ENCODE data around the gene SCN4B.
A peak's percentile ranks its signal among the peaks of the same experiment; 100 is the strongest.

Gene SCN4B

DNA sequence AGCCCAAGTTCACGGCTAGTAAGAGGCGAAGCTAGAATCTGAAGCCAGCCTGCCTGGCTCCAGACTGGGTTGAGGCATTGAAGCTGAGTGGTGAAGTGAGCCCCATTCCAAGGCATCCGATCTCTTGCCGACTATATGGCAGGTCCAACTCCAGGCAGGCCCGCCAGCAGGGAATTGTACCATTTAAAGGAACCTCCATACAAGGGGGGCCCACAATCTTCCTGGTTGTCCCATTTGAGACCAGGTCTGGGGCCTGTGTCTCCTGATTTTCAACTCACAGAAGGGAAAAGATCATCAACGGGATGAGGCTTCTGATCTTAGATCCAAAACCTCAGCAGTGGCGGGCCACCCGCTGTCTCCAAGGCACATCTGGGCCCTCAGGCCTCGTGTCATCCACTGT, 19.7 kb upstream of the SCN4B start:
- Histone ChIP-seq H2AFZ (ENCODE audit: low read length) (no peak overlapping the region), H2BK12ac (ENCODE audit: low read length) (no peak overlapping the region), H3K4me1 (ENCODE audit: control insufficient read depth in 2 of 2, insufficient read depth in 1 of 2, low read depth in 1 of 2, low read length in 2 of 2) (peaks cover 0 to 15% of the 10 kb centered on the region in 2 donors), H3K36me3 (replicated peaks in 1 of 2; ENCODE audit: control insufficient read depth in 2 of 2, insufficient read depth in 2 of 2, low read length in 2 of 2) (no peaks in the 10 kb centered on the region), H3K4me3 (ENCODE audit: low read length in 2 of 2) (no peak overlapping the region), H3K4me2 (ENCODE audit: insufficient read depth, low read length, poor library complexity, severe bottlenecking) (no peak overlapping the region), H3K27me3 (ENCODE audit: control insufficient read depth in 3 of 3, insufficient read depth in 3 of 3, low read depth in 1 of 3, low read length in 3 of 3) (peaks cover 0 to 87% (median 46%) of the 10 kb centered on the region in 3 experiments), H3K23ac (ENCODE audit: low read depth, low read length, poor library complexity) (no peak overlapping the region), H2BK120ac (ENCODE audit: low read depth, low read length) (no peak overlapping the region), H4K91ac (ENCODE audit: low read depth, low read length, poor library complexity) (no peak overlapping the region), H2BK15ac (ENCODE audit: low read length) (no peak overlapping the region), H3K27ac (replicated peaks; ENCODE audit: low read length) (no peak overlapping the region), H3K9ac (ENCODE audit: low read depth, low read length, poor library complexity) (no peak overlapping the region), H2AK5ac (ENCODE audit: low read depth, low read length) (no peak overlapping the region), H3K9me3 (replicated peaks in 1 of 2; ENCODE audit: control insufficient read depth in 2 of 2, insufficient read depth in 1 of 2, low read depth in 1 of 2, low read length in 2 of 2) (no peaks in the 10 kb centered on the region), H2BK5ac (ENCODE audit: low read length) (no peak overlapping the region), H3K4ac (ENCODE audit: low read length) (no peak overlapping the region), H3K79me1 (ENCODE audit: low read depth, low read length) (no peaks in the 10 kb centered on the region), H3K14ac (ENCODE audit: low read length) (no peak overlapping the region), H3K18ac (ENCODE audit: low read length) (no peak overlapping the region), H4K8ac (ENCODE audit: low read depth, low read length) (no peak overlapping the region)
- no peak for DNase-seq (ENCODE audit: low spot score)
- no CpG with 5 or more reads among the region's 9 CpGs for WGBS, 2 donors (ENCODE audit: extremely low coverage in 2 of 2, insufficient read length in 2 of 2, insufficient replicate concordance in 1 of 2)

DNA sequence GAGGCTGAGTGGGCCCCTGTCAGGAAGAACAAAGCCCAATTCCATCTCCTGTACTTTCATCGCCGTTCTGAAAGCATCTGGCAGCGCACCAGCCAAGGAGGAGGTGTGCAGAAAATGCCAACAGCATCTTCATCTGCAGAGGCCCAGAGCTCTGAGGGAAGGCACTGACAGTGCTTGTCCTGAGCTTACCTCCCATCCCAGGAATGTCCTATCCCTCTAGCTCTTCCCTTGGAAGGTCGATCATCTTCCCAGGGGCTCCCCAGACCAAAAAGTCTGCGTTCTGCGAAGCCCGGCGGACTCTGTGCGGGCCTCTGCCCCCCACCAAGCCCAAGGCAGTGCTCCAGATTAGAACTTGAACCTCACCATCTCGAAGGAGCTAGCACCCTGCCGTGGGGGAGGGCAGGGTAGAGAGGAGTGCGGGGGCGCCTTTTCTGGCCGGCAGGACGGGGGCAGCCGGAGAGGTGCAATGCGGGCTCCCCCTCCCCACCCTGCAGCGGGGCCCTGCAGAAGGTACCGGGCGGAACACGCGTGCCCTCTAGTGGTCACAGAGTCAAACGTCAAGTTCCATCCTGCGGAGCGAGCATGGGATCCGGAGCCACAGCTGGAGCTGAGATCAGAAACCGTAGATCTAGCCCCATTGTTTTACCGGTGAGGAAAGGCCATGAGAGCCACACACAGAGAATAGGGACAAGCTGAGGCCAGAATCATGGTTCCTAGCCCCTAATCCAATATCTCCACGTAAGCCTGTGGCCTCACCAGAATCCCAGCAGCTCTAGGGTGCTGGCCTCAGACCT, 18.8 kb upstream of the SCN4B start:
- Histone ChIP-seq H3K23ac (ENCODE audit: low read depth, low read length, poor library complexity) (peak overlapping the region; percentile 44), H3K4me2 (ENCODE audit: insufficient read depth, low read length, poor library complexity, severe bottlenecking) (peak overlapping the region; percentile 46), H2AFZ (ENCODE audit: low read length) (peak overlapping the region; percentile 58), H3K4ac (ENCODE audit: low read length) (no peak overlapping the region), H3K27ac (replicated peaks; ENCODE audit: low read length) (no peak overlapping the region), H3K9ac (ENCODE audit: low read depth, low read length, poor library complexity) (no peak overlapping the region), H3K27me3 (ENCODE audit: control insufficient read depth in 3 of 3, insufficient read depth in 3 of 3, low read depth in 1 of 3, low read length in 3 of 3) (peaks cover 0 to 91% (median 46%) of the 10 kb centered on the region in 3 experiments), H3K14ac (ENCODE audit: low read length) (peak overlapping the region; percentile 47), H3K9me3 (replicated peaks in 1 of 2; ENCODE audit: control insufficient read depth in 2 of 2, insufficient read depth in 1 of 2, low read depth in 1 of 2, low read length in 2 of 2) (no peaks in the 10 kb centered on the region), H2AK5ac (ENCODE audit: low read depth, low read length) (peak overlapping the region; percentile 5), H2BK12ac (ENCODE audit: low read length) (no peak overlapping the region), H3K18ac (ENCODE audit: low read length) (peak overlapping the region; percentile 35), H3K79me1 (ENCODE audit: low read depth, low read length) (no peaks in the 10 kb centered on the region), H3K4me1 (ENCODE audit: control insufficient read depth in 2 of 2, insufficient read depth in 1 of 2, low read depth in 1 of 2, low read length in 2 of 2) (peaks cover 0 to 15% of the 10 kb centered on the region in 2 donors), H3K36me3 (replicated peaks in 1 of 2; ENCODE audit: control insufficient read depth in 2 of 2, insufficient read depth in 2 of 2, low read length in 2 of 2) (no peaks in the 10 kb centered on the region), H2BK5ac (ENCODE audit: low read length) (no peak overlapping the region), H3K4me3 (ENCODE audit: low read length in 2 of 2) (no peak overlapping the region), H2BK15ac (ENCODE audit: low read length) (no peak overlapping the region), H4K8ac (ENCODE audit: low read depth, low read length) (no peak overlapping the region), H4K91ac (ENCODE audit: low read depth, low read length, poor library complexity) (no peak overlapping the region), H2BK120ac (ENCODE audit: low read depth, low read length) (no peak overlapping the region)
- WGBS, 2 donors (ENCODE audit: extremely low coverage in 2 of 2, insufficient read length in 2 of 2, insufficient replicate concordance in 1 of 2): no CpG with 5 or more reads among the region's 29 CpGs
- DNase-seq (ENCODE audit: low spot score): peak; percentile 80

DNA sequence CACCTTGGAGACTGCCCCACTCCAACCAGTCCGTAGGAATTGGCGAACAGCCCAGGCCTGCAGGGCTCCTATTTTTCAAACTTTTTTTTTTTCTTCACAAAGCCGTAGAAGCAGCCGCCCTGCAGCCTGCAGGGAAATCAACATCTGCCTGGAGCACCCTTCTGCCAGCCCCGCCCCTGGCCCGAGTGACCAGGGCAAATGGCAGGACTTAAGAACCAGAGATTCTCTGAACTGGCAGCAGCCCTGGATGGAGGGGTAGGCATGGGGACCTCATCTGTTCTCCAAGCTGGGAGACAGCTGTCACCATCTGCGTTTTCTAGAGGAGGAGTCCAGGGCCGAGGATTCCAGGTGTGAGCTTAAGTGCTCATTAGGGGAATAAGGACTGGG, 18.3 kb upstream of the SCN4B start:
- no peak overlapping the region for H3K14ac ChIP-seq (ENCODE audit: low read length)
- no peak overlapping the region for H2AFZ ChIP-seq (ENCODE audit: low read length)
- H3K4ac ChIP-seq (ENCODE audit: low read length): no peak overlapping the region
- no CpG with 5 or more reads among the region's 8 CpGs for WGBS, 2 donors (ENCODE audit: extremely low coverage in 2 of 2, insufficient read length in 2 of 2, insufficient replicate concordance in 1 of 2)
- no peak overlapping the region for H3K4me3 ChIP-seq (ENCODE audit: low read length in 2 of 2)
- peaks cover 0 to 91% (median 42%) of the 10 kb centered on the region in 3 experiments for H3K27me3 ChIP-seq (ENCODE audit: control insufficient read depth in 3 of 3, insufficient read depth in 3 of 3, low read depth in 1 of 3, low read length in 3 of 3)
- H3K27ac ChIP-seq (replicated peaks; ENCODE audit: low read length): no peak overlapping the region
- no peak overlapping the region for H3K9ac ChIP-seq (ENCODE audit: low read depth, low read length, poor library complexity)
- no peak overlapping the region for H3K18ac ChIP-seq (ENCODE audit: low read length)
- peaks cover 0 to 13% of the 10 kb centered on the region in 2 donors for H3K4me1 ChIP-seq (ENCODE audit: control insufficient read depth in 2 of 2, insufficient read depth in 1 of 2, low read depth in 1 of 2, low read length in 2 of 2)
- H2BK5ac ChIP-seq (ENCODE audit: low read length): no peak overlapping the region
- H3K36me3 ChIP-seq (replicated peaks in 1 of 2; ENCODE audit: control insufficient read depth in 2 of 2, insufficient read depth in 2 of 2, low read length in 2 of 2): no peaks in the 10 kb centered on the region
- no peak overlapping the region for H2BK15ac ChIP-seq (ENCODE audit: low read length)
- no peak overlapping the region for H2BK120ac ChIP-seq (ENCODE audit: low read depth, low read length)
- no peak for DNase-seq (ENCODE audit: low spot score)
- no peak overlapping the region for H4K8ac ChIP-seq (ENCODE audit: low read depth, low read length)
- H3K4me2 ChIP-seq (ENCODE audit: insufficient read depth, low read length, poor library complexity, severe bottlenecking): no peak overlapping the region
- H4K91ac ChIP-seq (ENCODE audit: low read depth, low read length, poor library complexity): no peak overlapping the region
- no peaks in the 10 kb centered on the region for H3K9me3 ChIP-seq (replicated peaks in 1 of 2; ENCODE audit: control insufficient read depth in 2 of 2, insufficient read depth in 1 of 2, low read depth in 1 of 2, low read length in 2 of 2)
- no peaks in the 10 kb centered on the region for H3K79me1 ChIP-seq (ENCODE audit: low read depth, low read length)
- H2BK12ac ChIP-seq (ENCODE audit: low read length): no peak overlapping the region
- H2AK5ac ChIP-seq (ENCODE audit: low read depth, low read length): peak overlapping the region; percentile 5
- H3K23ac ChIP-seq (ENCODE audit: low read depth, low read length, poor library complexity): no peak overlapping the region

DNA sequence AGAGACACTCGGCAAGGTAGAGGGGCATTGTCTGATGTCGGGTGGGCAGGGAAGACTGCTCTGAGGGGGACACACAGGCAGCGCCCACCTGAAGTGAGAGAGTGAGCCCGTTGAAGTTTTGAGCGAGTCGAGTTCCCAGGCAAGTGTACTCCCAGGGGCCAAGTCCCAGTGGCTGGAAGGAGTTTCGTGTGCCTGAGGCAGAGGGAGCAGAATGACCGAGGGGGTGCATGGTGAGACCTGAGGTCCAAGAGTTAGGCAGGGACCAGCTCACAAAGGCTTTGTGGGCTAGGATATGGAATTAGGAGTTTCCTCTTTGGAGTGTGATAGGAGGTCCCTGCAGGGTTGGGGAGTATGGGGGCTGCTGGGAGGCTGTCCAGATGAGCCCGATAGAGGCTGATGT, 17.6 kb upstream of the SCN4B start:
- no peak overlapping the region for H3K4me2 ChIP-seq (ENCODE audit: insufficient read depth, low read length, poor library complexity, severe bottlenecking)
- H3K79me1 ChIP-seq (ENCODE audit: low read depth, low read length): no peaks in the 10 kb centered on the region
- H2BK15ac ChIP-seq (ENCODE audit: low read length): no peak overlapping the region
- no peak overlapping the region for H2BK5ac ChIP-seq (ENCODE audit: low read length)
- H4K91ac ChIP-seq (ENCODE audit: low read depth, low read length, poor library complexity): no peak overlapping the region
- H4K8ac ChIP-seq (ENCODE audit: low read depth, low read length): no peak overlapping the region
- no CpG with 5 or more reads among the region's 9 CpGs for WGBS, 2 donors (ENCODE audit: extremely low coverage in 2 of 2, insufficient read length in 2 of 2, insufficient replicate concordance in 1 of 2)
- H3K4ac ChIP-seq (ENCODE audit: low read length): no peak overlapping the region
- H3K23ac ChIP-seq (ENCODE audit: low read depth, low read length, poor library complexity): no peak overlapping the region
- H2AFZ ChIP-seq (ENCODE audit: low read length): no peak overlapping the region
- H3K18ac ChIP-seq (ENCODE audit: low read length): no peak overlapping the region
- no peak overlapping the region for H2AK5ac ChIP-seq (ENCODE audit: low read depth, low read length)
- peaks cover 0 to 86% (median 36%) of the 10 kb centered on the region in 3 experiments for H3K27me3 ChIP-seq (ENCODE audit: control insufficient read depth in 3 of 3, insufficient read depth in 3 of 3, low read depth in 1 of 3, low read length in 3 of 3)
- peaks cover 0 to 8% of the 10 kb centered on the region in 2 donors for H3K4me1 ChIP-seq (ENCODE audit: control insufficient read depth in 2 of 2, insufficient read depth in 1 of 2, low read depth in 1 of 2, low read length in 2 of 2)
- no peak overlapping the region for H3K9ac ChIP-seq (ENCODE audit: low read depth, low read length, poor library complexity)
- no peak overlapping the region for H3K27ac ChIP-seq (replicated peaks; ENCODE audit: low read length)
- H3K9me3 ChIP-seq (replicated peaks in 1 of 2; ENCODE audit: control insufficient read depth in 2 of 2, insufficient read depth in 1 of 2, low read depth in 1 of 2, low read length in 2 of 2): no peaks in the 10 kb centered on the region
- H2BK12ac ChIP-seq (ENCODE audit: low read length): no peak overlapping the region
- no peak overlapping the region for H3K14ac ChIP-seq (ENCODE audit: low read length)
- H2BK120ac ChIP-seq (ENCODE audit: low read depth, low read length): no peak overlapping the region
- H3K36me3 ChIP-seq (replicated peaks in 1 of 2; ENCODE audit: control insufficient read depth in 2 of 2, insufficient read depth in 2 of 2, low read length in 2 of 2): no peaks in the 10 kb centered on the region
- no peak overlapping the region for H3K4me3 ChIP-seq (ENCODE audit: low read length in 2 of 2)
- no peak for DNase-seq (ENCODE audit: low spot score)
